ENCODE results near the gene MRPL28. TPM values are rescaled to one million over a fixed set of nuclear protein-coding genes. Genes with fewer than 3 reads are reported as not detected.
"Not testable (repeated sequence)": the region's sequence is repeated elsewhere in the genome, so short reads cannot be mapped to it uniquely, and the experiment has no call there.

The MRPL28 gene
- total RNA-seq, 4 donors from 2014 or later, result 40.9 to 66.7 (median 52.7) TPM

- TF ChIP-seq POLR2A (IDR thresholded peaks at IDR 0.05), result no peak
- no peaks in the 10 kb centered on the region for H3K9me3 ChIP-seq
- H3K27ac ChIP-seq, result no peak overlapping the region
- no peak for DNase-seq (ENCODE audit: low spot score in 2 of 2)
- H3K36me3 ChIP-seq, result peaks cover 26% of the 10 kb centered on the region
- WGBS, result 8% methylated on average over 11 of the region's 24 CpGs
- H3K4me1 ChIP-seq, result peaks cover 7% of the 10 kb centered on the region
- H3K4me3 ChIP-seq, result no peak overlapping the region
- no peaks in the 10 kb centered on the region for H3K27me3 ChIP-seq
These were observed 6.4 kb downstream of the MRPL28 start for GRCh38 chr16:363766-364490.

- DNase-seq (ENCODE audit: low spot score in 2 of 2), result peak in 1 of 2 donors; percentile 60
- Histone ChIP-seq H3K9me3 (no peaks in the 10 kb centered on the region), H3K27ac (no peak overlapping the region), H3K4me3 (no peak overlapping the region), H3K27me3 (no peaks in the 10 kb centered on the region), H3K4me1 (peaks cover 7% of the 10 kb centered on the region), H3K36me3 (peaks cover 20% of the 10 kb centered on the region)
- 47% methylated on average over 18 of the region's 20 CpGs for WGBS
- TF ChIP-seq POLR2A (IDR thresholded peaks at IDR 0.05) (no peak), EP300 (IDR thresholded peaks at IDR 0.05) (no peak), POLR2AphosphoS5 (IDR thresholded peaks at IDR 0.05) (no peak), CTCF (IDR thresholded peaks at IDR 0.05) (no peak)
These were observed 7.1 kb downstream of the MRPL28 start for GRCh38 chr16:363110-363765.

- peaks cover 14% of the 10 kb centered on the region for H3K36me3 ChIP-seq
- H3K27me3 ChIP-seq; H3K4me1 ChIP-seq; H3K9me3 ChIP-seq; DNase-seq (ENCODE audit: low spot score in 2 of 2); H3K4me3 ChIP-seq; H3K27ac ChIP-seq: not testable (repeated sequence)
- no CpG with 5 or more reads among the region's 24 CpGs for WGBS
These were observed 7.7 kb downstream of the MRPL28 start for GRCh38 chr16:362702-362999.

GRCh38 chr16:361872-362701, 8.3 kb downstream of the MRPL28 start:
- Histone ChIP-seq H3K27ac (no peak overlapping the region), H3K9me3 (no peaks in the 10 kb centered on the region), H3K36me3 (peaks cover 8% of the 10 kb centered on the region), H3K27me3 (no peaks in the 10 kb centered on the region), H3K4me3 (no peak overlapping the region), H3K4me1 (peaks cover 7% of the 10 kb centered on the region)
- no peak for TF ChIP-seq EP300 (IDR thresholded peaks at IDR 0.05)
- no peak for TF ChIP-seq POLR2AphosphoS5 (IDR thresholded peaks at IDR 0.05)
- TF ChIP-seq CTCF (IDR thresholded peaks at IDR 0.05), result peak; percentile 36 to 74
- TF ChIP-seq POLR2A (IDR thresholded peaks at IDR 0.05), result no peak
- DNase-seq (ENCODE audit: low spot score in 2 of 2), result no peak
- 17% methylated on average over 8 of the region's 30 CpGs for WGBS

GRCh38 chr16:361341-361871, 8.9 kb downstream of the MRPL28 start:
- WGBS, result 90% methylated on average over 12 of the region's 30 CpGs
- Histone ChIP-seq H3K27me3 (no peaks in the 10 kb centered on the region), H3K27ac (no peak overlapping the region), H3K4me1 (peaks cover 7% of the 10 kb centered on the region), H3K9me3 (no peaks in the 10 kb centered on the region), H3K36me3 (peaks cover 2% of the 10 kb centered on the region), H3K4me3 (no peak overlapping the region)
- no peak for DNase-seq (ENCODE audit: low spot score in 2 of 2)
- TF ChIP-seq POLR2A (IDR thresholded peaks at IDR 0.05) (no peak), CTCF (IDR thresholded peaks at IDR 0.05) (no peak), POLR2AphosphoS5 (IDR thresholded peaks at IDR 0.05) (no peak), EP300 (IDR thresholded peaks at IDR 0.05) (no peak)
